Measurements from ENCODE around the gene YEATS2. TPM values are rescaled to one million over a fixed set of nuclear protein-coding genes. Genes with fewer than 3 reads are reported as not detected.

Gene YEATS2
- total and polyA plus RNA-seq, 4 donors, result 4.5 to 48.1 (median 17.8) TPM

GRCh38 chr3:183816681-183817510 lies 119.3 kb downstream of the YEATS2 start:
- Histone ChIP-seq H3K4me1 (ENCODE audit: control insufficient read depth in 1 of 2, insufficient read depth in 2 of 2, low read length in 2 of 2) (no peaks in the 10 kb centered on the region), H3K9me3 (ENCODE audit: control insufficient read depth, low read length) (no peaks in the 10 kb centered on the region), H3K27ac (ENCODE audit: low read depth in 1 of 2, low read length in 2 of 2) (no peak overlapping the region), H3K4me3 (ENCODE audit: low read length in 2 of 2) (no peak overlapping the region), H3K36me3 (ENCODE audit: control insufficient read depth in 1 of 2, insufficient read depth in 2 of 2, low read length in 1 of 2) (no peaks in the 10 kb centered on the region), H3K27me3 (ENCODE audit: control insufficient read depth in 1 of 2, insufficient read depth in 2 of 2, low read length in 1 of 2) (no peaks in the 10 kb centered on the region)
- WGBS, 2 donors, result 87 to 88% methylated on average over 20 of the region's 20 CpGs
- ATAC-seq (ENCODE audit: low FRiP score) (no peak), DNase-seq (peak in 1 of 2 donors; percentile 37)
- intact Hi-C loops (cut with DNase I), result no loop called here

DNA sequence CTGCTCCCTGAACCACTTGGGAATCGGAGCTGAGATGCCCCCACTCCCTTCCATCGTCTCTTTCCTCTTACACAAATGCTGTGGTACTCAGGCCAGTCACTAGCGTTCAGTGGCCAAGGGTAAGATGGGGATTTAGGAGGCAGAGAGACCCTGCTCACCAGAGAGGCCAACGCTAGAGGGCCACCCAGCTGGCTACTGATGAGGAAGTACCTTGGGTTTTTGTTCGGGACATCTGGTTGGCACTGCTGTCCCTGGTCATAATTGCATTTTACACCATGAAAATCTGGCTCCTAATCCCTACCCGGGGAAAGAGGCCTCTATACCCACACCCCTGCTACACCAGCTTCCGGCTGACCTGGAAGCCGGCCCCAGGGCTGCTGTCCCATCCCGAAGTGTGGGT lies 120.0 kb downstream of the YEATS2 start:
- Histone ChIP-seq H3K27ac (ENCODE audit: low read depth in 1 of 2, low read length in 2 of 2) (no peak overlapping the region), H3K36me3 (ENCODE audit: control insufficient read depth in 1 of 2, insufficient read depth in 2 of 2, low read length in 1 of 2) (no peaks in the 10 kb centered on the region), H3K4me1 (ENCODE audit: control insufficient read depth in 1 of 2, insufficient read depth in 2 of 2, low read length in 2 of 2) (no peaks in the 10 kb centered on the region), H3K4me3 (ENCODE audit: low read length in 2 of 2) (no peak overlapping the region), H3K9me3 (ENCODE audit: control insufficient read depth, low read length) (no peaks in the 10 kb centered on the region), H3K27me3 (ENCODE audit: control insufficient read depth in 1 of 2, insufficient read depth in 2 of 2, low read length in 1 of 2) (no peaks in the 10 kb centered on the region)
- ATAC-seq (ENCODE audit: low FRiP score), result no peak
- 90 to 93% methylated on average over 9 of the region's 9 CpGs for WGBS, 2 donors
- no peak for DNase-seq
- intact Hi-C loops (cut with DNase I), result no loop called here

- no peak for ATAC-seq (ENCODE audit: low FRiP score)
- intact Hi-C loops (cut with DNase I), result no loop called here
- WGBS, 2 donors, result 87 to 88% methylated on average over 14 of the region's 14 CpGs
Observed at GRCh38 chr3:183818041-183818620, 120.5 kb downstream of the YEATS2 start.

GRCh38 chr3:183818706-183819624 lies 121.4 kb downstream of the YEATS2 start:
- ATAC-seq (ENCODE audit: low FRiP score) (no peak), DNase-seq (peak in 1 of 2 donors; percentile 72)
- no peaks in the 10 kb centered on the region for H3K9me3 ChIP-seq (ENCODE audit: control insufficient read depth, low read length)
- H3K36me3 ChIP-seq (ENCODE audit: control insufficient read depth in 1 of 2, insufficient read depth in 2 of 2, low read length in 1 of 2), result no peaks in the 10 kb centered on the region
- H3K4me3 ChIP-seq (ENCODE audit: low read length in 2 of 2), result no peak overlapping the region
- H3K27ac ChIP-seq (ENCODE audit: low read depth in 1 of 2, low read length in 2 of 2), result no peak overlapping the region
- no peaks in the 10 kb centered on the region for H3K4me1 ChIP-seq (ENCODE audit: control insufficient read depth in 1 of 2, insufficient read depth in 2 of 2, low read length in 2 of 2)
- intact Hi-C loops (cut with DNase I), result no loop called here
- 87 to 88% methylated on average over 25 of the region's 25 CpGs for WGBS, 2 donors
- H3K27me3 ChIP-seq (ENCODE audit: control insufficient read depth in 1 of 2, insufficient read depth in 2 of 2, low read length in 1 of 2), result no peaks in the 10 kb centered on the region

More at GRCh38 chr3:183818041-183818620, 120.5 kb downstream of the YEATS2 start:
- Histone ChIP-seq H3K36me3 (ENCODE audit: control insufficient read depth in 1 of 2, insufficient read depth in 2 of 2, low read length in 1 of 2) (no peaks in the 10 kb centered on the region), H3K27me3 (ENCODE audit: control insufficient read depth in 1 of 2, insufficient read depth in 2 of 2, low read length in 1 of 2) (no peaks in the 10 kb centered on the region), H3K4me1 (ENCODE audit: control insufficient read depth in 1 of 2, insufficient read depth in 2 of 2, low read length in 2 of 2) (no peaks in the 10 kb centered on the region), H3K27ac (ENCODE audit: low read depth in 1 of 2, low read length in 2 of 2) (no peak overlapping the region), H3K9me3 (ENCODE audit: control insufficient read depth, low read length) (no peaks in the 10 kb centered on the region), H3K4me3 (ENCODE audit: low read length in 2 of 2) (no peak overlapping the region)
- peak in 1 of 2 donors; percentile 64 for DNase-seq

GRCh38 chr3:183819831-183820230 lies 122.2 kb downstream of the YEATS2 start:
- DNase-seq, result no peak
- 89 to 90% methylated on average over 6 of the region's 6 CpGs for WGBS, 2 donors
- no peaks in the 10 kb centered on the region for H3K4me1 ChIP-seq (ENCODE audit: control insufficient read depth in 1 of 2, insufficient read depth in 2 of 2, low read length in 2 of 2)
- no peaks in the 10 kb centered on the region for H3K36me3 ChIP-seq (ENCODE audit: control insufficient read depth in 1 of 2, insufficient read depth in 2 of 2, low read length in 1 of 2)
- no peak overlapping the region for H3K27ac ChIP-seq (ENCODE audit: low read depth in 1 of 2, low read length in 2 of 2)
- H3K4me3 ChIP-seq (ENCODE audit: low read length in 2 of 2), result no peak overlapping the region
- H3K9me3 ChIP-seq (ENCODE audit: control insufficient read depth, low read length), result no peaks in the 10 kb centered on the region
- intact Hi-C loops (cut with DNase I), result no loop called here
- ATAC-seq (ENCODE audit: low FRiP score), result no peak
- no peaks in the 10 kb centered on the region for H3K27me3 ChIP-seq (ENCODE audit: control insufficient read depth in 1 of 2, insufficient read depth in 2 of 2, low read length in 1 of 2)

- H3K9me3 ChIP-seq (ENCODE audit: control insufficient read depth, low read length), result no peaks in the 10 kb centered on the region
- no peaks in the 10 kb centered on the region for H3K4me1 ChIP-seq (ENCODE audit: control insufficient read depth in 1 of 2, insufficient read depth in 2 of 2, low read length in 2 of 2)
- DNase-seq (no peak), ATAC-seq (ENCODE audit: low FRiP score) (no peak)
- H3K4me3 ChIP-seq (ENCODE audit: low read length in 2 of 2), result no peak overlapping the region
- H3K36me3 ChIP-seq (ENCODE audit: control insufficient read depth in 1 of 2, insufficient read depth in 2 of 2, low read length in 1 of 2), result no peaks in the 10 kb centered on the region
- H3K27ac ChIP-seq (ENCODE audit: low read depth in 1 of 2, low read length in 2 of 2), result no peak overlapping the region
- WGBS, 2 donors, result 91 to 93% methylated on average over 13 of the region's 13 CpGs
- intact Hi-C loops (cut with DNase I), result no loop called here
- H3K27me3 ChIP-seq (ENCODE audit: control insufficient read depth in 1 of 2, insufficient read depth in 2 of 2, low read length in 1 of 2), result no peaks in the 10 kb centered on the region
Observed at GRCh38 chr3:183822631-183823030, 125.0 kb downstream of the YEATS2 start.

DNA sequence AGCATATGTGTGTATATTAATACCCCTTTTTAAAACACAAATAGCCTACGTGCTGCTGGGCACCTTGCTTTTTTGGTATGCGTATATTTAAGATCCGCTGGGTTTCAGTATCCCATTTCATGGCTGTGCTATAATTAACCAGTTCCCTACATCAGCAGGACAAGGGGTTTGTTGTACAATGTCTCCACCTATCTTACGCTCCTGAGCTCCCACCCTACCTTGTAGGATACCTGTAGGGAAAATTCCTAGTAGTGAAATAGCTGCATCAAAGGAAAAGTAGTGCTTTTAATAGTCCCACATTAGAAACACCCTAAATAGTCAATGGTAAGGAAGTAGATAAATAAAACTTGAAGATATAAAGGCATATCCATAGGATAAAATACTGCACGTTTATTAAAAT lies 126.4 kb downstream of the YEATS2 start:
- no peaks in the 10 kb centered on the region for H3K4me1 ChIP-seq (ENCODE audit: control insufficient read depth in 1 of 2, insufficient read depth in 2 of 2, low read length in 2 of 2)
- intact Hi-C loops (cut with DNase I), result no loop called here
- no peak overlapping the region for H3K27ac ChIP-seq (ENCODE audit: low read depth in 1 of 2, low read length in 2 of 2)
- H3K36me3 ChIP-seq (ENCODE audit: control insufficient read depth in 1 of 2, insufficient read depth in 2 of 2, low read length in 1 of 2), result no peaks in the 10 kb centered on the region
- H3K9me3 ChIP-seq (ENCODE audit: control insufficient read depth, low read length), result no peaks in the 10 kb centered on the region
- 86% methylated on average over 5 of the region's 5 CpGs for WGBS, 2 donors
- no peak for ATAC-seq (ENCODE audit: low FRiP score)
- no peak for DNase-seq
- H3K4me3 ChIP-seq (ENCODE audit: low read length in 2 of 2), result no peak overlapping the region
- no peaks in the 10 kb centered on the region for H3K27me3 ChIP-seq (ENCODE audit: control insufficient read depth in 1 of 2, insufficient read depth in 2 of 2, low read length in 1 of 2)

DNA sequence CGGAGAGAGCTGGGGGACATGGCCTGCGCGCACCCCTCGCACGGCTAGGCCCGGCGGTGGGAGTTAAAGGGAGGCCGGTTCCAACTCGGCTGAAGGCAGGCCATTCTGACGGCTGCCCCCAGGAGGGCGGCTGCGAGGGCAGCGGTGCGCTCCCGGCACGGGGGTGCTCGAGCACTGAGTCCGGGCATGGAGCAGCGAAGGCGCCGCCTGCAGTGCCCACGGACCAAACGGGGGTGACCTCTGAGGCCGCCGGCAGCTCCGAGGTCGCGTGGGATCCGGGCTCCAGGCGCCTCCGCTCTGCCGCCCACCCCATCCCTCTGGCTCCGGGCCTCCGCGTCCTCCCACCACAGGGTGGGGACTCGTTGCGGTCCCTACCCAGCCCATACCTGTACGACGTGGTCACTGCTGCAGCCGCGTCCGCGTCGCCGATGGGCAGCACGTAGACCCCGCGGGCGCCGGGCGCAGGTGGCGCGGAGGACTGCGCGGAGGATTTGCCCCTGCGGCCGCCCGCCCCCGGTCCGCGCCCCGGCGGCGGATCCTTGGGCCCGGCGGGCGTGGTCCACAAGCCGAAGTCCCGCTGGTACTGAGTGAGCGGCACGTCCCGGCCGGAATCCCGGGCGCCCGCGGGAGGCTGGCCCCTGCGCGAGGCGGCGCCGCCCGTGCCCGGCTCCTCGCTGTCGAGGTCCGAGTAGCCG lies 127.3 kb downstream of the YEATS2 start:
- WGBS, 2 donors, result 2% methylated on average over 69 to 88 of the region's 88 CpGs
- DNase-seq, result no peak
- intact Hi-C loops (cut with DNase I), result no loop called here
- H3K36me3 ChIP-seq (ENCODE audit: control insufficient read depth in 1 of 2, insufficient read depth in 2 of 2, low read length in 1 of 2), result peaks cover 0 to 1% of the 10 kb centered on the region in 2 donors
- H3K4me1 ChIP-seq (ENCODE audit: control insufficient read depth in 1 of 2, insufficient read depth in 2 of 2, low read length in 2 of 2), result no peaks in the 10 kb centered on the region
- ATAC-seq (ENCODE audit: low FRiP score), result peak; percentile 33
- no peak overlapping the region for H3K27ac ChIP-seq (ENCODE audit: low read depth in 1 of 2, low read length in 2 of 2)
- H3K9me3 ChIP-seq (ENCODE audit: control insufficient read depth, low read length), result no peaks in the 10 kb centered on the region
- peak overlapping the region; percentile 29 to 37 for H3K4me3 ChIP-seq (ENCODE audit: low read length in 2 of 2)
- no peaks in the 10 kb centered on the region for H3K27me3 ChIP-seq (ENCODE audit: control insufficient read depth in 1 of 2, insufficient read depth in 2 of 2, low read length in 1 of 2)

All from aorta (tissue), 5 donors.